ENCODE results near the gene LRRC14B.

DNA sequence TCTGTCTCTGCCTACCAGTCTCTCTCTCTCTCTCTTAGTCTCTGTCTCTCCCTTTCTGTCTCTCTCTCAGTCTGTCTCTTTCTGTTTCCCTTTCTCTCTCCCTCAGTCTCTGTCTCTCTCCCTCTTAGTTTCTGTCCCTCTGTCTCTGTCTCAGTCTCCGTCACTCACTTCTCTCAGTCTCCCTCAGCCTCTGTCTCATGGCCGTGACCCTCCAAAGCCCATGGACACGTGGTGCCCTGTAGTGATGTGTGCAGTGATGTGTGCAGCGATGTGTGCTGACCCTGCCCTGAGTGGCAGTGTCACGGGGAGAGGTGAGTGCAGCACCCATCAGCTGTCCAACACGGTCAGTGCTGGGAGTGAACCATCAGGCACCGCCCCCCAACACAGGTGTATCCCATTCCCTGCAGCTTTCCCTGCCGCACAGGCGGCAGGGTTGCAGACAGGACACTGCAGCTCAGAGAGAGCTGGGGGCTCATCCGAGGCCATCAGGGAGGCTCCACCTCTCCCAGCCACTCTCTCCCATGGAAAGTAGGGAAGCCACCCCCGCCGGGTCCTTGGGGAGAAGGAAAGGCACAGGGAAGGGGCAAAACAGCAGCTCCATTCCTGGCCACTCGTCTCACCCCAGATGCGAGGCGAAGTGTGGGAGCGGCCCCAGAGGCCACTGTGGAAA, 794 bp upstream of the LRRC14B start:
- TF ChIP-seq, protein P1, sequence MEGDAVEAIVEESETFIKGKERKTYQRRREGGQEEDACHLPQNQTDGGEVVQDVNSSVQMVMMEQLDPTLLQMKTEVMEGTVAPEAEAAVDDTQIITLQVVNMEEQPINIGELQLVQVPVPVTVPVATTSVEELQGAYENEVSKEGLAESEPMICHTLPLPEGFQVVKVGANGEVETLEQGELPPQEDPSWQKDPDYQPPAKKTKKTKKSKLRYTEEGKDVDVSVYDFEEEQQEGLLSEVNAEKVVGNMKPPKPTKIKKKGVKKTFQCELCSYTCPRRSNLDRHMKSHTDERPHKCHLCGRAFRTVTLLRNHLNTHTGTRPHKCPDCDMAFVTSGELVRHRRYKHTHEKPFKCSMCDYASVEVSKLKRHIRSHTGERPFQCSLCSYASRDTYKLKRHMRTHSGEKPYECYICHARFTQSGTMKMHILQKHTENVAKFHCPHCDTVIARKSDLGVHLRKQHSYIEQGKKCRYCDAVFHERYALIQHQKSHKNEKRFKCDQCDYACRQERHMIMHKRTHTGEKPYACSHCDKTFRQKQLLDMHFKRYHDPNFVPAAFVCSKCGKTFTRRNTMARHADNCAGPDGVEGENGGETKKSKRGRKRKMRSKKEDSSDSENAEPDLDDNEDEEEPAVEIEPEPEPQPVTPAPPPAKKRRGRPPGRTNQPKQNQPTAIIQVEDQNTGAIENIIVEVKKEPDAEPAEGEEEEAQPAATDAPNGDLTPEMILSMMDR (IDR thresholded peaks at IDR 0.05): no peak
- TF ChIP-seq POLR2A (IDR thresholded peaks at IDR 0.05): no peak

All from Peyer's patch (tissue), 4 donors.